Measurements from ENCODE around the gene CSAD.

Gene CSAD, protein sequence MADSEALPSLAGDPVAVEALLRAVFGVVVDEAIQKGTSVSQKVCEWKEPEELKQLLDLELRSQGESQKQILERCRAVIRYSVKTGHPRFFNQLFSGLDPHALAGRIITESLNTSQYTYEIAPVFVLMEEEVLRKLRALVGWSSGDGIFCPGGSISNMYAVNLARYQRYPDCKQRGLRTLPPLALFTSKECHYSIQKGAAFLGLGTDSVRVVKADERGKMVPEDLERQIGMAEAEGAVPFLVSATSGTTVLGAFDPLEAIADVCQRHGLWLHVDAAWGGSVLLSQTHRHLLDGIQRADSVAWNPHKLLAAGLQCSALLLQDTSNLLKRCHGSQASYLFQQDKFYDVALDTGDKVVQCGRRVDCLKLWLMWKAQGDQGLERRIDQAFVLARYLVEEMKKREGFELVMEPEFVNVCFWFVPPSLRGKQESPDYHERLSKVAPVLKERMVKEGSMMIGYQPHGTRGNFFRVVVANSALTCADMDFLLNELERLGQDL

DNA sequence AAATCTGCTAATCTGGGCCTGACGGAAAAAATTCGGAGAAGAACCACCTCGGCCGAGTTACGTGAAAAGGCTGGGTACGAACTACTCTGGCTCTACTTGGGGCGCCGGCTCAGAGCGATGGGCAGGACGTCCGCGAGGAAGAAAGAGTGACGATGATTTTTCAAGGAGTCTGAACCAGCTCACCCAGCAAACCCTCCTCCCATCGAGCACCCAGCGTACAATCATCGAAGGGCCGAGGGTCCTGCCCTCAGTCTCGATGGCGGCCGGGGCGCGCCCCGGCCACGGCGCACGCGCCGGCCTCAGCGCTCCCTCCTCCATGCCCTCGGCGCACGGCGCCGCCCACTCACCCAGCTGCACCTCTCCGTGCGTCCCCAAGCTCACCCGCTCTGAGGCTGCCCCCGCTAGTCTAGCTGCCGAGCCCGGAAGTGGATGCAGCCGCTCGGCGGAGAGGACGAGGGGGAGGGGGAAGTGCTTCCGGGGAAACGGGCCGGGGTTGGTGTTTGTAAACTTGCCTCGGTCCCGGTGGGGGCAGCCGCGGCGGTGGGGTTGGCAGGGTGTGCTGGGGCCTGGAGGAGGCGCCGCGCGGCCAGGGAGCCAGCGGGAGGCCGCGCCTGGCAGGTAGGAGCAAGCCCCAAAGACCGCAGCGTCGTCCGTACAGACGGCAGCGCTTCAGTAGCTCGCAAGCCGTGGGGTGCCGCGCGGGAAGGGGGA is at the start of gene CSAD, which contains the start of gene ZNF740:
Gene CSAD, minus strand, starts transcription at position 706 of the 711 bp plus-strand sequence. CDS start 7,455 bp downstream, outside the sequence.
Gene ZNF740, plus strand, starts transcription at position 503 of the 711 bp plus-strand sequence. CDS start 1,262 bp downstream, outside the sequence.
- peak; percentile 87 for DNase-seq

DNA sequence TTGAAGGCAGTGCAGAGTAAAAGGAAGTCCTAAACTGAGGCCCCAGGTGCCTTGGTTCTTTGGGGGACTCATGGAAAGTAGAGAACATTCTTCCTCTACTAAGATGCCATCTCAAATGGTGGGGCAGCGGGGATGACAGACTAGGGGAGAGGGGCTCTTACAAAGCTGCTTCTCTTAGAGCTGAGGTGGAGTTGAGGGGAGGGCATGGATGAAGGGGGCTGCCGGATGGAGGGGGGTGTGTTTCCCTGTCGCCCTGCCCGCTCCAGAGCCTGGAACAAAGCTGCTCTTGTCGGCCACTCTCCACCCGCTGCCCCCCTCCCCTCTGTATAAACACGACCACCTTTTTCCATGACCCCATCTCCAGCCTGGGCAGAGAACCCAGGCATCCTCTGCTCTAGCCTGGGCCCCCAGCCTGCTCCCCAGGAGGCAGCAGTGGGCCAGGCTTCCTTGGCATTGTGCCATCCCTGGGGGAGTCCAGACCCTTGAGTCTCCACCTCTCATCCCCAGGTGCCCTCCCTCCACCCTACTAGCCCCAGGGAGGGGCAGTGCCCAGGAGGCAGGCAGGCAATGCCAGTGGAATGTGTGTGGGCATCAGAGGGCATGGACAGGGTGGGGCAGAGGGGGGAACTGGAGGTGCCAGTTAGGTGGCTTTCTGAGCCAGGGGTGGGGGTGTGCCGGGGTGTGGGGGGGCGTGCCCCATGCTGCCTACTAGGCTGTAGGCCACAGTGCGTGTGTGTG is 49.6 kb upstream of the CSAD start:
- no peak for DNase-seq

- DNase-seq, result no peak
Measured at GRCh38 chr12:53229454-53229853, 48.7 kb upstream of the CSAD start.

DNA sequence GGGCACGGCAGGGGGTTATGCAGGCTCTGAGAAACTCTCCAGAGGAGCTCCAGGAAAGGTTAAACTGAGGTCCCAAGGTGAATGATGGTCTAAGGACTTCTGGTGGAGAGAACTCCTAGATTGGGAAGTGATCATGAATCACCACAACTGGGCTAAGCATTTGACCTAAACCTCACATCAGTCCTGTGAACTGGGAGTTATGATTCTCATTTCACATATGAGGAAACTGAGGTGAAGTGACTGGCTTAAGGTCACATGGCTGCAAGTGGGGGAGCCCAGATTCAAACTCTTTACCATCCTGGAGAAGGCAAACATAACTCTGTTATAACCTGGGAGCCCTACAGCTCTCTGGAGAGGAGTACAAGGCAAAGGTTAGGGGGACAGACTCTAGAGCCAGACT is 47.1 kb upstream of the CSAD start:
- DNase-seq, result no peak

DNA sequence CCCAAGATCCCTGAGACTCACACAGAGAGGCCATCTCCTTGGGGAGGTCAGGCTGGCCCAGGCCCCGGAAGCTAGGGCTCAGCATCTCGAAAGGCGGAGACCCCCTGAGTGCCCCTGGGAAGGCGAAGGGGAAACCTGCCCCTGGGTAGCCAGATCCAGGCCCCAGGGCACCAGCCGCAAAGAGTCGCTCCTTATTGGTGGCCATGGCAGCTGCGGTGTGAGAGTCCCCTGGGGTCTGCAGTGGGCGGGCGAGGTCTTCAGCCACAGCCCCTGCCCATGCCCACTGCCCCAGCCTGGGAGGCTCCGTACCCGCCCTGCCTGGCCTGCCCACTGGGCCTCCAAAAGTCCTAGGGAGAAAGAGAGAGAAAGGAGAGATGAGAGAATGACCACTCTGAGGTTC is 46.6 kb upstream of the CSAD start:
- DNase-seq, result no peak

- no peak for DNase-seq
Measured at GRCh38 chr12:53226815-53227214, 46.1 kb upstream of the CSAD start.

- DNase-seq, result no peak
Measured at GRCh38 chr12:53225635-53226424, 45.1 kb upstream of the CSAD start.

DNA sequence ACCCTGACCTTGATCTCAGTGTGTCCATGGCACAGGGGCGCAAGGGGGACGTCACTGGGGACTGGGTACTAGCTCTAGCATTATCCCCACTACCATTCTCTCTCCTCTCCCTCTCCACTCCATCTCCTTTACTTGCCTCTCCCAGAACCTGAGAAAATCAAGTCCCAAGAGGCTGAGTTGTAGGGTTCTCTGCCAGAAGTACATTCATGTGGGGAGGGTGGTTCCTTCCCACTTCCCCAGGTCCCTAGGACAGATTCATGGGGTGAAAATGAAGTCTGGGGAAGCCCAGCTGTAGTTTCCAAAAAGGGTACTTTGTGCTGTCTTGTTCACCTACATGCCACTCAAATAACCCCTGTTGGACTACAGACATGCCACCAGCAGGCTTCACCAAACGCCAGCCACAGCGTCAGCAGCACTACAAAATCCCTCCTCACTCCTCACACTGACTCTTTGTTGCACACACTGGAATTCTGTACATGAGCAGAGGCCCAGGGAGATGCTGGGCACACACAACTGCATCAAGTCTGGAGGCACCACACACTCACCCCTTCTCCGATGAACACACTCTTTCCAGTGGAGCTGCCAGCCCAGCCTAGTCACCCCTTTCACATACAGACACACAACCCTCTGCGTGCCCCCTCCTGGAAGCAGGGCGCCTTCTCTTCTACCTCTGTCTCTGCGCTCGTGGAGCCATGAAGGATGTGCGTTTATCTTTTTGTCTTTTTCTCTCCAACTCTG is 44.3 kb upstream of the CSAD start:
- DNase-seq, result no peak

DNA sequence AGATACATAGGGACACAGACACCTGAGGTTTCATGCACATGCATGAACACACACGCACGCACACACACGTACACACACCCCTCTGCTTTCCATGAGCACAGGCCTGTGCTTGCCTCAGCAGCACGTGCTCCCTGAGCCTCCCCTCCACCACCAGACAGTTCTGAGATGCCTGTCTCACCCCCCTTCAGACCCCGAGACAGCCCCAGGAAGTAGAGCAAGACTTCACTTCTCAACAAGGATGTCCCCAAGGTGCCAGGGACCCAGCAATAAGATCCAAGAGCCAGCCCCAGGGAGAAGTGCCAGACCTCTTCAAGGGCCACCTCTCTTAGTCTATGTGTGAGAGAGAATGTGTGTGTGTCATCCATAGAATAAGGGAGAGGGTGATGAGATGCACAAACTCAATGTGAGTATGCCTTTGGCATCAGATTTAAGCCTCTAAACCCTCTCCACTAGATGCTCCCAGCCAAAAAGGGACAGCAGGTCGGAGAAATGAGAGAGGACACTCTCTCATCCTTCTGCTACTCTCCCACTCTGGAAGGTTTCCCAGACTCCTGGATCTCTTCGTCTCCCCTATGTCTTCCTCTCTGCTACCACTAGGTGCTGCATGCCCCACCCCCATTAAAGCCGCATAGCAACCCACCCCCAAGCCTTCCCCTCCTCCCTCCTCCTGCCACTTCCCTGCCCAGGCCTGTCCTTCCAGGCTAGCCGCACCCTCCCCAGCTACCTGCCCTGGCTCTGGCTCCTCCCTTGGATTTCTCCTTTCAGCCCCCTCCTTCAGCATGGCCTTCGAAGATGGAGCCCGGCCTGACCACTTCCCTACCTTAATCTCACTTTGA is 43.6 kb upstream of the CSAD start:
- DNase-seq, result no peak

DNA sequence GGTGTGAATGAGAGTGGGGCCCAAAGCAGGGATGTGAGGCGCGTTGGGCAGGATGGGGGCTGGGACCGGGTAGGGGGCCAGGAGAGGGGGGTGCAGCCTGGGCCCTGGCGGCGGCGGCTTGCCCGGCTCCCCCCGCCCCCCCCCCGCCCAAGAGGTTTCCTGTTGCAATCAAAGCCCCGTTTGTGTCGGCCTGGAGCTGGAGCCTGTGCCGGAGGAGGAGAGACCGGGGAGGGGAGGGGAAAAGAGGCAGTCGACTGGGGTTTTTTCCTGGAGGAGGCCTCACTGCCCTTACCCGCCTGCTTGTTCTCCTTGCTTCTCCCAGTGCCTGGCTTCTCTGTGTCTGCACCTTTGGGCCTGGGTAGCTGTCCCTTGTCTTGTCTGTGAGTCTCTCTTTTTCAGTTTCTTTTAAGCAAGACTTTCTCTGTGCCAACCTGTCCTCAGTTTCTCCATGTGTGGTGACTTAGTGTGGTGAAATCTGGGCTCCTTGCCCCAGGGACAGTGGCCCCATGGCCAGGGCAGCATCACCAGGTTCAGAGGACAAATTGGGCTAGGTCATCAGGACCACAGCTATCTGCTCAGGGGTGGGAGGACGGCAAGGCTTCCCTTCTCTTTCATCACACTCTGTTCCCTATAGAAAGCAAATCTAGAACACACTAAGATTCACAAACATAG is 42.8 kb upstream of the CSAD start:
- no peak for DNase-seq

DNA sequence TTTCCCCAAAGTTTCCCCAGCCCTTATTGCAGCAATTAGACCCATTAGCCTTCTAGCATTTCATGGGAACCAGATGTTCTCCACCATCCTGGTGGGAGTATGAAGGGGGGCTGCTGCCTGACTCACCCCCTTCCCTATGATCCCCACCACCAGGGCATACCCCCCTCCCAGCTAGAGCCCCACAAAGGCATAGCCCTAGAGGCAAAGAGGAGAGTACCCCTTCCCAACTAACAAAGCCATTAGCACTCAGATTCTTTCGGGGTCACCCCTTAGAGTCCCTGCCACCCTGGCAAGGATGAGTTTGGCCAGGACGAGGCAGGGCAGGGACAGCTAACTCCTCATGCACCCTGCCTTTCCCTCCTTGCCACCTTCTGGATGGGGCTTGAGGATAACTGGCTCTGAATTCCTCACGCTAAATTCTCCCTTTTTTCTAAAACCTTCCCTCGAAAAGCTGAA is 42.1 kb upstream of the CSAD start:
- DNase-seq, result no peak

DNA sequence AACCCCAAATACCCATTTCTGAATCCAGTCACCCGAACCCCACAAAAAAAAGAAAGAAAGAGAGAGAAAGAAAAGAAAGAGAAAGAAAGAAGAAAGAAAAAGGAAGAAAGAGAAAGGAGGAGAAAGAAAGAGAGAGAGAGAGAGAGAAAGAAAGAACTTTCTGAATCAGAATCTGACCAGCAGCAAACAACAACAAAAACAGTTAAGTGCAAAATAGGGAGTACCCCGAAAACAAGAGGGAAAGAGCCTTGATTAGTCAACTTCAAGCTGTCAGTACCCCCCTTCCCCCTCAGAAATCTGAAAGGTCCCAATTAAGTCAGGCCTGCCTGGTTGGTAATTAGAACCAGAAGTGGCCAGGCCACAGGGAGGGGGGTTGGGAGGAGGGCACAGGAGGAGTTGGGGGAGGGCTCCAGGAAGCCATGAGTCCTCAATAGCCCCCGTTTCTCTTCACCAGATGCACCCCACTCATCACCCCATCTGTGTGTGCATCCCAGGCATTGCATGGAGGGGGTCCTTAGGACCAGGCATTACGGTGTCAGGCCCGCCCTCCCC is 41.5 kb upstream of the CSAD start:
- no peak for DNase-seq

DNA sequence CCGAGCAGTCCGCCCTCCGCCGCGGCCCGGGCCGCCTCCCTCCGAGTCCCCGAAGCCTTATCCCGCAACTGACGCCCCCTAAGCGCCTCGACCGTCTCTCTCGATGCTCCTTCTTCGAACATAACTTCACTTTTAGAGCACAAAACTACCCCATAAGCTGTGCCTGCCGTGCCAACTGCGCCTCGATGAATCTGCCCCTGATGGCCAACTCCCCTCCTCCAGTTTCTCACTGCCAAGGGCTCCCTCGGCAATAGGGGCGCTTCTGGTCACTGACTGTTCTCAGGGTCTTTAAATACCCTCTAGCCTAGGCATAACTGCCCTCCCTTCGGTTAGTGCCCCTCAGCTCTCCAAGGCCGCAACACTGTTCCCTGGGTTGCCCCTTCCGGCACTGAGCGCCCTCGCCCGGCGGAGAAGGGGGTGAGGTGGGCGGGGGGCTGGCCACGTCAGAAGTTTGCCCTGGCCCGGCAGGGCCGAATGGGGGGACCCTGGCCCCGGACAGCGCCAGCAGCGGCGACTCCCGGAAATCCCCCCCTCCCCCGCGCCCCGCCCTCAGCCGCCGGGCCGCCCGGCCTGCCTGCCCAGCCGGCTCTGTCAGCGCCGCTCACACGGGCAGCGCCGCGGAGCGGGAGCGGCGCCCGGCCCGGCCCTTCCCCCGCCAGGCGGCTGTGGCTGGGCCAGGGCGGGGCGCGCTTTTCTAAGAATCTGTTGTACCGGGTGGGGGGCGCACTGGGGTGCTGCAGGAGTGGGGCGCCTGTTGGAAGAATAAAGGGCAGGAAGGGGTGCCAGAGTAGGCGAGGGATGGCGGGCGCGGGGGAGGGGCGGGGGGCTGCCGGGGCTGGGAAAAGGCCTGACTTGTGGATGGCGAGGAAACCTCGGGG is 40.7 kb upstream of the CSAD start:
- no peak for DNase-seq

DNA sequence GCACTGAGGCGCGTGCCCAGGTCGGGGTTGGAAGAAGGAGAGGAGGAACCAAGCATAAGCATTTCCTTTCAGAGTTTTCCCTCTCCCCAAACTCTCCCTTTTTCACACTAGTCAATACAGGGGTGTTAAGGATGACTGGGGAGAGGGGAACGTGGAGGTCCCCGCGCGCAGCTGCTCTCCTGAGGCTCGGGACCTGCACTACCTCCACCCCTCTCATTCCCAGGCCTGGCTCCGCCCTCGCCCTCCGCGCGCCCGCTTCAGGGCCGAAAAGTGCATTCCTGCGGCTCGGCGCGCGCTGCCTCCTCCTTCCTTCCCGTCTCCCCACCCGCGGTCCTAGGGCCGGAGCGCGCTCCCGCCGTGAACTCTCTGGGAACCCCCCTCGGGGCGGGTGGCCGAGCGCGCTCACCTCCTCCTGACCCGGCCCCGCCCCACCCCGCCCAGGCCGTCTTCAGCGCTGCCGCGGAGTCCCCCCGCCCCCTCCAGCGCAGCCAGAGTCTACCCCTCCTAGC is 40.0 kb upstream of the CSAD start:
- peak; percentile 65 for DNase-seq

- DNase-seq, result no peak
Measured at GRCh38 chr12:53219956-53220693, 39.4 kb upstream of the CSAD start.

DNA sequence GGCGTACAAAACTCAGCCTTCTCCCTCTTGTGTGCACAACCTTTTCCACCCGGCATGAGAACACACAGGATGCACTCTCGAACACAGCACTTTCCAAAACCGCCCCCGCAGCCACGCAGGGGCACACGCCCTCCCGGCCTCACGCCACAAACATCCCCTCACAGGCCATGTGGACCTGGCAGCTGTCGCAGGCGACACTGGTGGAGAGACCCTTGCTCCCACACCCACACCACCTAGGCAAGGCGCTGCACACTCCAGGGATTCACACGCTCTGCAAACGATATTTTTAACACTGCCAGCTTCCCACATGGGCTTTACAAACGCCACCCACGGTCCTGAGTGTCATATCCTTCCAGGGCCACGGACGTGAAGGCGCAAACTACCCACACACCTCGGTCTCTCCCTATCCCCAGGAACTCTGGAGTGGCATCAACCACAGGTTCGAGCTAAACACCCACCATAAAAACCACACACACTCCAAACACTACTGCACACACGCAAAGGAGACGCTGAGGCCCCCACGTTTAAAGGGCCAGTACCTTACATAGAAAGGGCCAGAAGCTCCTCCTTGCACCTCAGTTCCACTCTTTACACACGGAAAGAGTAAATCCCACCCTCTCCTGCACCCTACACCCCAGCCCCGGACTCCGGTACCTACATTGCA is 38.7 kb upstream of the CSAD start:
- DNase-seq, result no peak
